B cell (primary cell): Measurements from ENCODE around the gene HTT-AS.

Experiments
- EZH2 ChIP-seq: IDR thresholded peaks from 2 replicates; pipeline ENCODE4 v1.6.1; 2012; ENCODE audit warnings: borderline replicate concordance, low read depth, mild to moderate bottlenecking, moderate library complexity, low read length; ENCODE audit not compliant: insufficient read depth, poor library complexity, severe bottlenecking
- TF ChIP-seq, protein P1 (sequence below): fragments of 200-600 bp; IDR thresholded peaks from one replicate; pipeline ENCODE4 v1.8.0; 2022; ENCODE audit warnings: antibody characterized with exemption, mild to moderate bottlenecking

DNA sequence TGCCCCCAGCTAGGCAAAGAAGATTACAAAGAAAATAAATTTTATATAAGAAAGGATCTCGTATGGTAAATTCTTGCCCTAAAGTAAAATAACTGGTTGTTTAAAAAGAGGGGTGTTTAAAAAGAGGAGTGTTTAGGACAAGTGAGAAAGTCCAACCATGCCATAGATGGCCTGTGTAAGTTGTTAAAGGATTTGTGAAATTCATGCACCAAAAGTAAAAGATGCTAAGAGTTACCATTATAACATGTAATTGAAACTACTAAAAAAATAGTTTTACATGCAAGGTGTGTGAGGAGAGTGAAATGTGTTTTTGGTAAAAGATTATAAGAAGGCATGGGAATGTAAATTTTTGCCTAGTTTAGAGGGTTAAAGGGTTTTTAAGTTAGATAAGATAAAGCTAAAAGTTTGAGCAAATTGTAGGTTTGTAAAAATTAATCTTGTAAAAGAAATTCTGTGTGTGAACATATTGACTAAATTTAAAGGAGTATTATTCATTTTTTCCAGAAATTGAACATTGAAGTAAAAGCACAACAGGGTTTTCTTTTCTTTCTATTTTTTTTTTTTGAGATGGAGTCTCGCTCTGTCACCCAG lies 20.1 kb downstream of the HTT-AS start:
- TF ChIP-seq, protein P1, sequence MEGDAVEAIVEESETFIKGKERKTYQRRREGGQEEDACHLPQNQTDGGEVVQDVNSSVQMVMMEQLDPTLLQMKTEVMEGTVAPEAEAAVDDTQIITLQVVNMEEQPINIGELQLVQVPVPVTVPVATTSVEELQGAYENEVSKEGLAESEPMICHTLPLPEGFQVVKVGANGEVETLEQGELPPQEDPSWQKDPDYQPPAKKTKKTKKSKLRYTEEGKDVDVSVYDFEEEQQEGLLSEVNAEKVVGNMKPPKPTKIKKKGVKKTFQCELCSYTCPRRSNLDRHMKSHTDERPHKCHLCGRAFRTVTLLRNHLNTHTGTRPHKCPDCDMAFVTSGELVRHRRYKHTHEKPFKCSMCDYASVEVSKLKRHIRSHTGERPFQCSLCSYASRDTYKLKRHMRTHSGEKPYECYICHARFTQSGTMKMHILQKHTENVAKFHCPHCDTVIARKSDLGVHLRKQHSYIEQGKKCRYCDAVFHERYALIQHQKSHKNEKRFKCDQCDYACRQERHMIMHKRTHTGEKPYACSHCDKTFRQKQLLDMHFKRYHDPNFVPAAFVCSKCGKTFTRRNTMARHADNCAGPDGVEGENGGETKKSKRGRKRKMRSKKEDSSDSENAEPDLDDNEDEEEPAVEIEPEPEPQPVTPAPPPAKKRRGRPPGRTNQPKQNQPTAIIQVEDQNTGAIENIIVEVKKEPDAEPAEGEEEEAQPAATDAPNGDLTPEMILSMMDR: no peak
- TF ChIP-seq EZH2: no peak
